Measurements from ENCODE around the gene SRGAP1.

Gene SRGAP1

DNA sequence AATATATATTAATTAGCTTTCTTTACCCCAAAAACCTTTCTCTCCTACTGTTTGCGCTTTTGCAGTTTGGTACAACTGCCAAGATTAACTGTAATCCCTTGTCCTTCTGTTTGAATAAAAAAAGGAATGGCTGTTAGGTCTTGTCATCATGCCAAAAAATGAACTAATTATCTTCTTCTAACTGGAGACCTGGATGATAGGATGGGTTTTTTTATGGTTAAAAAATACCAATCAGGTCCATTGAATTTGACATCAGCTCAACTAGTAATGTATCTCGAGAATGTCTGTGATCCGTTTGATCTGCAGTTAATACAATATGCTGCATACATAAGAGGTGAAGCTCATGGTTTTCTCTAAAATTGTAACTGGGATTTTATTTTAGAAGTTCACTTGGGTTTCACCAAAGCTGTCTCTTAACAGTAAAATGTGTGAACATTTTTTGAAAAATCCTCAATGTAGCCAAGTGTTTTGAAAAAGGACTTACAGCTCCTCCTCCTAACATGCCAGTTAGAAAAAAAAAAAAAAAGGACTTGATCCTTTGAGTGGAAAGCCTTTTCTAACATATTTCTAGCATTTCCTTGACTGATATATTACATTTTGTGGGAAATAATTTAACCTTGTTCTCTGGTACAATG, 96.8 kb downstream of the SRGAP1 start:
- Histone ChIP-seq H2BK15ac (ENCODE audit: low read length) (no peak overlapping the region), H2AK5ac (ENCODE audit: low read depth, low read length) (no peak overlapping the region), H2BK12ac (ENCODE audit: low read length) (no peak overlapping the region), H3K9ac (ENCODE audit: low read depth, low read length, poor library complexity) (no peak overlapping the region), H2AFZ (ENCODE audit: low read length) (no peak overlapping the region), H3K27ac (replicated peaks; ENCODE audit: low read length) (no peak overlapping the region), H3K4me2 (ENCODE audit: insufficient read depth, low read length, poor library complexity, severe bottlenecking) (no peak overlapping the region), H3K27me3 (ENCODE audit: control insufficient read depth in 3 of 3, insufficient read depth in 3 of 3, low read depth in 1 of 3, low read length in 3 of 3) (no peaks in the 10 kb centered on the region), H3K14ac (ENCODE audit: low read length) (no peak overlapping the region), H2BK5ac (ENCODE audit: low read length) (no peak overlapping the region), H3K79me1 (ENCODE audit: low read depth, low read length) (no peaks in the 10 kb centered on the region), H4K8ac (ENCODE audit: low read depth, low read length) (no peak overlapping the region), H3K18ac (ENCODE audit: low read length) (no peak overlapping the region), H3K9me3 (replicated peaks in 1 of 2; ENCODE audit: control insufficient read depth in 2 of 2, insufficient read depth in 1 of 2, low read depth in 1 of 2, low read length in 2 of 2) (peaks cover 0 to 4% of the 10 kb centered on the region in 2 donors), H3K23ac (ENCODE audit: low read depth, low read length, poor library complexity) (no peak overlapping the region), H3K4me1 (ENCODE audit: control insufficient read depth in 2 of 2, insufficient read depth in 1 of 2, low read depth in 1 of 2, low read length in 2 of 2) (peaks cover 4 to 23% of the 10 kb centered on the region in 2 donors), H3K4me3 (ENCODE audit: low read length in 2 of 2) (no peak overlapping the region), H3K4ac (ENCODE audit: low read length) (no peak overlapping the region), H3K36me3 (replicated peaks in 1 of 2; ENCODE audit: control insufficient read depth in 2 of 2, insufficient read depth in 2 of 2, low read length in 2 of 2) (peaks cover 0 to 20% of the 10 kb centered on the region in 2 donors), H2BK120ac (ENCODE audit: low read depth, low read length) (no peak overlapping the region), H4K91ac (ENCODE audit: low read depth, low read length, poor library complexity) (no peak overlapping the region)
- DNase-seq (ENCODE audit: low spot score): no peak
- no CpG with 5 or more reads among the region's 3 CpGs for WGBS, 2 donors (ENCODE audit: extremely low coverage in 2 of 2, insufficient read length in 2 of 2, insufficient replicate concordance in 1 of 2)

DNA sequence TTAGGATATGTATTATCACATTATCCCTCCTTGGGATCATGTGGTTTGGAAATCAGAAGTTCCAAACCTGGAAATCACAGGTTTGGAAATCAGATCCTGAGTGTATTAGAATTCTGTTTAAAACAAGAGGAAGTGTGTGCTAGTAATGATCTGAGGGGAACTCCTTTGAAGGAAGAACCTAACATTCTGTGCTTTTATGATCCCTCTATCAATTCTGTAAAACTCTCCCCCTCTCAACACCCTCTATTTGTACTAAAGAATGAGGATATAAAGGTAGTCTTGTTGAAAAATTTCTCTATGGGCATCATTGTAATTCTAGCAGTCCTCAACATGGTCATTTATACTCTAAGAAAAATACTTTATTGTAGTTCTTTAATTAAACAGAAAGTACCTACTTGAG, 97.4 kb downstream of the SRGAP1 start:
- H3K4me3 ChIP-seq (ENCODE audit: low read length in 2 of 2): no peak overlapping the region
- no peak overlapping the region for H3K18ac ChIP-seq (ENCODE audit: low read length)
- DNase-seq (ENCODE audit: low spot score): no peak

DNA sequence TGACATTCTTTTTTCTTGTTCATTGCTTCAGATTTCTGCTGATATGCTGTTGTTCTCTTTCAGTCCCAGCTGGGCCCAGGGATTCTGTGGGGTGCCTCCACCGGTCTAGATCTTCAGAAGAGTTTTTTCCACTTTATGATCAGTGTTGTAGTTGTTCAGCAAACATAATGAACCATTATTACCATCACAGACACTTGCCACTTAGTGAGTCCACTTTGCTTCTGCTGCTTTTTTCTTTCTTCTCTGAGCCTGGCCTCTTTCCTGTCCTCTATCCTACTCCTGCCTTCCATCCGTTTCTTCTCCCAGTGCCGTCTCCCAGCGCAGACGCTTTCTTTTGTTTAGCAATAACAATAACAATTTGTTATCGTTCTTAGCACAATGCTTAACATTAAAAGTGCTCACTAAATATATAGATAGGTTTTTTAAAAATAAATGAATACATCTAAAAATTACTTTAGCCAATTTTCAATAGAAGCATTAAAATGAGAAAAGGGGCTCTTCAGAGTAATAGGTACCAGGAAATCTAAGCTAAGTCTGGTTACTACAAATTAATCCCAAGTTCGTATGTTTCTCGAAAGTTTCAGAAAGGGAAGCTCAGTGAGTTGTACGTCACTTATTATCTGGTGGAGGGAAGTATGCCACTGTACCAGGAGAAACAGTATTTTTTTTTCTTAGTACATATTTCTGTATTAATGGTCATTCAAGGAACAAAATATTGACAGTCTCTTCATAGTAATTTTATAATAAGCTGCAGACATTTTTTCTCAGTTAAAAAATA, 98.2 kb downstream of the SRGAP1 start:
- Histone ChIP-seq H2BK12ac (ENCODE audit: low read length) (no peak overlapping the region), H2BK120ac (ENCODE audit: low read depth, low read length) (no peak overlapping the region), H3K36me3 (replicated peaks in 1 of 2; ENCODE audit: control insufficient read depth in 2 of 2, insufficient read depth in 2 of 2, low read length in 2 of 2) (peaks cover 0 to 18% of the 10 kb centered on the region in 2 donors), H3K14ac (ENCODE audit: low read length) (no peak overlapping the region), H3K4me2 (ENCODE audit: insufficient read depth, low read length, poor library complexity, severe bottlenecking) (no peak overlapping the region), H3K4me1 (ENCODE audit: control insufficient read depth in 2 of 2, insufficient read depth in 1 of 2, low read depth in 1 of 2, low read length in 2 of 2) (peaks cover 4 to 22% of the 10 kb centered on the region in 2 donors), H3K27me3 (ENCODE audit: control insufficient read depth in 3 of 3, insufficient read depth in 3 of 3, low read depth in 1 of 3, low read length in 3 of 3) (no peaks in the 10 kb centered on the region), H2AFZ (ENCODE audit: low read length) (no peak overlapping the region), H3K79me1 (ENCODE audit: low read depth, low read length) (no peaks in the 10 kb centered on the region), H3K27ac (replicated peaks; ENCODE audit: low read length) (no peak overlapping the region), H4K91ac (ENCODE audit: low read depth, low read length, poor library complexity) (no peak overlapping the region), H4K8ac (ENCODE audit: low read depth, low read length) (no peak overlapping the region), H3K18ac (ENCODE audit: low read length) (no peak overlapping the region), H2AK5ac (ENCODE audit: low read depth, low read length) (no peak overlapping the region), H3K4me3 (ENCODE audit: low read length in 2 of 2) (no peak overlapping the region), H3K9ac (ENCODE audit: low read depth, low read length, poor library complexity) (no peak overlapping the region), H2BK15ac (ENCODE audit: low read length) (no peak overlapping the region), H2BK5ac (ENCODE audit: low read length) (no peak overlapping the region), H3K9me3 (replicated peaks in 1 of 2; ENCODE audit: control insufficient read depth in 2 of 2, insufficient read depth in 1 of 2, low read depth in 1 of 2, low read length in 2 of 2) (peaks cover 0 to 4% of the 10 kb centered on the region in 2 donors), H3K4ac (ENCODE audit: low read length) (no peak overlapping the region), H3K23ac (ENCODE audit: low read depth, low read length, poor library complexity) (no peak overlapping the region)
- no CpG with 5 or more reads among the region's 9 CpGs for WGBS, 2 donors (ENCODE audit: extremely low coverage in 2 of 2, insufficient read length in 2 of 2, insufficient replicate concordance in 1 of 2)
- no peak for DNase-seq (ENCODE audit: low spot score)

More for the DNA sequence above, 97.4 kb downstream of the SRGAP1 start:
- Histone ChIP-seq H4K8ac (ENCODE audit: low read depth, low read length) (no peak overlapping the region), H3K27me3 (ENCODE audit: control insufficient read depth in 3 of 3, insufficient read depth in 3 of 3, low read depth in 1 of 3, low read length in 3 of 3) (no peaks in the 10 kb centered on the region), H3K36me3 (replicated peaks in 1 of 2; ENCODE audit: control insufficient read depth in 2 of 2, insufficient read depth in 2 of 2, low read length in 2 of 2) (peaks cover 0 to 20% of the 10 kb centered on the region in 2 donors), H3K23ac (ENCODE audit: low read depth, low read length, poor library complexity) (no peak overlapping the region), H3K4me1 (ENCODE audit: control insufficient read depth in 2 of 2, insufficient read depth in 1 of 2, low read depth in 1 of 2, low read length in 2 of 2) (peaks cover 4 to 23% of the 10 kb centered on the region in 2 donors), H4K91ac (ENCODE audit: low read depth, low read length, poor library complexity) (no peak overlapping the region), H2BK120ac (ENCODE audit: low read depth, low read length) (no peak overlapping the region), H3K9ac (ENCODE audit: low read depth, low read length, poor library complexity) (no peak overlapping the region), H3K4ac (ENCODE audit: low read length) (no peak overlapping the region), H3K79me1 (ENCODE audit: low read depth, low read length) (no peaks in the 10 kb centered on the region), H3K27ac (replicated peaks; ENCODE audit: low read length) (no peak overlapping the region), H3K9me3 (replicated peaks in 1 of 2; ENCODE audit: control insufficient read depth in 2 of 2, insufficient read depth in 1 of 2, low read depth in 1 of 2, low read length in 2 of 2) (peaks cover 0 to 4% of the 10 kb centered on the region in 2 donors), H3K4me2 (ENCODE audit: insufficient read depth, low read length, poor library complexity, severe bottlenecking) (no peak overlapping the region), H2AK5ac (ENCODE audit: low read depth, low read length) (no peak overlapping the region), H3K14ac (ENCODE audit: low read length) (no peak overlapping the region), H2BK5ac (ENCODE audit: low read length) (no peak overlapping the region), H2AFZ (ENCODE audit: low read length) (no peak overlapping the region), H2BK12ac (ENCODE audit: low read length) (no peak overlapping the region), H2BK15ac (ENCODE audit: low read length) (no peak overlapping the region)

DNA sequence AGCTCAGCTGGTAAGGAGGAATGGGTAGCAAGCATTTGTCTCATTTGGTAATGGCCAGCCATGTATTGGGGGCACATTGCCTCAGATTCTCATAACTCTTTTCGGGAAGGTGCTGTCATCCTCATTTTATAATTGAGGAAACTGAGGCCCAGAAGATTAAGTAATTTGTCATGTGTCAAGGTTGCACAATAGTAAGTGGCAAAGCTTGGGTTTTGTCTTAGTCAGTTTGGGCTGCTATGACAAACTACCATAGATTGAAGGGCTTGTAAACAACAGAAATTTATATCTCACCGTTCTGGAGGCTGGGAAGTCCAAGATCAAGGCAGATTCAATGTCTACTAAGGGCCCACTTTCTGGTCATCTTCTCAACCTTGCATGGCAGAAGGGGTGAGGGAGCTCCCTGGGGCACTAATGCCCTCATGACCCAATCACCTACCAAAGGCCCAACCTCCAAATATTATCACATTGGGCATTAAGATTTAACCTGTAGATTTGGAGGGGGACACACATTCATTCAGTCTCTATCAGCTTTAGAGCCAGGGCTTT, 99.6 kb downstream of the SRGAP1 start:
- Histone ChIP-seq H2BK5ac (ENCODE audit: low read length) (no peak overlapping the region), H3K4me3 (ENCODE audit: low read length in 2 of 2) (no peak overlapping the region), H3K23ac (ENCODE audit: low read depth, low read length, poor library complexity) (no peak overlapping the region), H3K4me2 (ENCODE audit: insufficient read depth, low read length, poor library complexity, severe bottlenecking) (no peak overlapping the region), H3K79me1 (ENCODE audit: low read depth, low read length) (no peaks in the 10 kb centered on the region), H3K14ac (ENCODE audit: low read length) (no peak overlapping the region), H2BK15ac (ENCODE audit: low read length) (no peak overlapping the region), H2AK5ac (ENCODE audit: low read depth, low read length) (no peak overlapping the region), H3K18ac (ENCODE audit: low read length) (no peak overlapping the region), H2AFZ (ENCODE audit: low read length) (no peak overlapping the region), H3K9ac (ENCODE audit: low read depth, low read length, poor library complexity) (no peak overlapping the region), H3K4me1 (ENCODE audit: control insufficient read depth in 2 of 2, insufficient read depth in 1 of 2, low read depth in 1 of 2, low read length in 2 of 2) (peaks cover 4 to 22% of the 10 kb centered on the region in 2 donors), H3K36me3 (replicated peaks in 1 of 2; ENCODE audit: control insufficient read depth in 2 of 2, insufficient read depth in 2 of 2, low read length in 2 of 2) (peaks cover 0 to 8% of the 10 kb centered on the region in 2 donors), H2BK12ac (ENCODE audit: low read length) (no peak overlapping the region), H3K27me3 (ENCODE audit: control insufficient read depth in 3 of 3, insufficient read depth in 3 of 3, low read depth in 1 of 3, low read length in 3 of 3) (no peaks in the 10 kb centered on the region), H2BK120ac (ENCODE audit: low read depth, low read length) (no peak overlapping the region), H3K9me3 (replicated peaks in 1 of 2; ENCODE audit: control insufficient read depth in 2 of 2, insufficient read depth in 1 of 2, low read depth in 1 of 2, low read length in 2 of 2) (peaks cover 0 to 4% of the 10 kb centered on the region in 2 donors), H3K27ac (replicated peaks; ENCODE audit: low read length) (no peak overlapping the region), H4K91ac (ENCODE audit: low read depth, low read length, poor library complexity) (no peak overlapping the region), H3K4ac (ENCODE audit: low read length) (no peak overlapping the region), H4K8ac (ENCODE audit: low read depth, low read length) (no peak overlapping the region)
- no CpG with 5 or more reads among the region's 2 CpGs for WGBS, 2 donors (ENCODE audit: extremely low coverage in 2 of 2, insufficient read length in 2 of 2, insufficient replicate concordance in 1 of 2)
- DNase-seq (ENCODE audit: low spot score): no peak

Data from neuronal stem cell (in vitro differentiated cells).